ENCODE measurements around the gene PDE6A.
A peak's percentile ranks its signal among the peaks of the same experiment; 100 is the strongest.

The PDE6A gene

DNA sequence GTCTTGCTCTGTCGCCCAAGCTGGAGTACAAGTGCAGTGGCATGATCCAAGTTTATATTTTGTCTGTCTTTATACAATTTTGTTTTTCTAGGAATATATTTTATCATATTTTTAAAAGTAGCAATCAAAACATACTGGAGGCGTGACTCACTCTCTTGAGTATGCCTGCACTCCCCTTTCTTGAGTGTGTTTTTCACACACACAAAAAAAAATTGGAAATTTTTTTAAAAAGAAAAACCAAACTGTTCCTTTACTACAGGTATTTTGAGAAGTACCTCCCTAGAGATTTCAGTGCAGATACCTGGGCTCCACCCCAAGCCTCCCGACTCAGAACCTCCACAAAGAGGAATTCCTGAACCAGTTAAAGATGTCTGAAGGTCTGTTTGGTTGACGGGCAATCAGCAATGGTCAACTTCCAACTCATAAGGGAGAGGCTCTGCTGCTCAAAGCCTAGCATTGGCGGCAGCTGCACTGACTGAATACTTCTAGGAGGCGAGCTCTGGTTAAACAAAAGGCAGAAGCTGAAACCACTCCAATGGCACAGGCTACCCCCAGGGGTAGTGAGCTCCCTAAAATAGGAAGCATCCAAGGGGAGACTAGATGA, 27.4 kb downstream of the PDE6A start:
- peaks cover 29% of the 10 kb centered on the region for H3K4me1 Mint-ChIP-seq
- H3K36me3 Mint-ChIP-seq (ENCODE audit: low read depth) = no peaks in the 10 kb centered on the region
- H3K27ac Mint-ChIP-seq = no peak overlapping the region
- no peak overlapping the region for H3K4me3 Mint-ChIP-seq
- no peak for TF ChIP-seq CTCF (IDR thresholded peaks at IDR 0.05)
- no peak for DNase-seq
- peaks cover 7% of the 10 kb centered on the region for H3K27me3 Mint-ChIP-seq (ENCODE audit: low read depth, poor library complexity)
- no peaks in the 10 kb centered on the region for H3K9me3 Mint-ChIP-seq

- Mint-ChIP-seq H3K27me3 (ENCODE audit: low read depth, poor library complexity) (peaks cover 7% of the 10 kb centered on the region), H3K4me3 (no peak overlapping the region), H3K27ac (no peak overlapping the region), H3K4me1 (peaks cover 29% of the 10 kb centered on the region), H3K36me3 (ENCODE audit: low read depth) (no peaks in the 10 kb centered on the region), H3K9me3 (no peaks in the 10 kb centered on the region)
- DNase-seq = no peak
- TF ChIP-seq CTCF (IDR thresholded peaks at IDR 0.05) = no peak
Measured at GRCh38 chr5:149916334-149917072, 28.1 kb downstream of the PDE6A start.

- H3K4me3 Mint-ChIP-seq = no peak overlapping the region
- H3K36me3 Mint-ChIP-seq (ENCODE audit: low read depth) = no peaks in the 10 kb centered on the region
- no peak for DNase-seq
- no peaks in the 10 kb centered on the region for H3K9me3 Mint-ChIP-seq
- H3K4me1 Mint-ChIP-seq = peaks cover 29% of the 10 kb centered on the region
- peaks cover 14% of the 10 kb centered on the region for H3K27me3 Mint-ChIP-seq (ENCODE audit: low read depth, poor library complexity)
- no peak overlapping the region for H3K27ac Mint-ChIP-seq
- no peak for TF ChIP-seq CTCF (IDR thresholded peaks at IDR 0.05)
Measured at GRCh38 chr5:149915392-149916260, 29.0 kb downstream of the PDE6A start.

- no peak for TF ChIP-seq CTCF (IDR thresholded peaks at IDR 0.05)
- Mint-ChIP-seq H3K27me3 (ENCODE audit: low read depth, poor library complexity) (peaks cover 17% of the 10 kb centered on the region), H3K9me3 (no peaks in the 10 kb centered on the region), H3K27ac (peak overlapping the region; percentile 44), H3K36me3 (ENCODE audit: low read depth) (no peaks in the 10 kb centered on the region), H3K4me1 (peaks cover 29% of the 10 kb centered on the region), H3K4me3 (no peak overlapping the region)
- DNase-seq = no peak
Measured at GRCh38 chr5:149913436-149914419, 30.9 kb downstream of the PDE6A start.

DNA sequence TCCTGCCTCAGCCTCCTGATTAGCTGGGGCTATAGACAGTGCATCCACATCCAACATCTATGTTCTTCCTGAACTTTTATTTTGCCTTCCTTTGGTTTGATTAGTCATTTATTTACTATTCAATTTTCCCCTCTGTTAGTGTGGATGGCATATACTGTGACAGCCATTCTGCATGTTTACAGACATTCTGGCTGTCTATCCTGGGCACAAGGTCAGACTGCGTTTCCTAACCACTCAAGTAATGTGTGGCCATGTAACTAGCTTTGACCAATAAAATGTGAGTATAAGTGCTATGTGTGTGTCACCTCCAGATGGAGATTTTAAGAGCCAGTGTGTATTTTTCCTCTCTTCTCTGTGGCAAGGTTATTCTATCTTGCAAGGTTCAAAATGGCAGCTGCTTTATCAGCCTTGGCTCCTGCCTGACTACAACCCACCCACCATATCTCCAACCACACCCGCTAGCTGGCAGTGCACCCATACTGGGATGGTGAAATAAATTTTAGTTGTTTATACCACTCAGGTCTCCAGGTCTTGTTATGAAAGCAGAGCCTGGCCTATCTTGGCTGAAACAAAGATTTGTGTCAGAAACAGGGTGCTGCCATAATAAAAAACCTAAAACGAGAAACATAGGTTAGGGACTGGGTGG, 32.2 kb downstream of the PDE6A start:
- H3K27ac Mint-ChIP-seq = no peak overlapping the region
- TF ChIP-seq CTCF (IDR thresholded peaks at IDR 0.05) = no peak
- H3K36me3 Mint-ChIP-seq (ENCODE audit: low read depth) = no peaks in the 10 kb centered on the region
- H3K4me1 Mint-ChIP-seq = peaks cover 29% of the 10 kb centered on the region
- H3K9me3 Mint-ChIP-seq = no peaks in the 10 kb centered on the region
- H3K4me3 Mint-ChIP-seq = no peak overlapping the region
- DNase-seq = no peak
- peaks cover 16% of the 10 kb centered on the region for H3K27me3 Mint-ChIP-seq (ENCODE audit: low read depth, poor library complexity)

All from nephron progenitor cell (in vitro differentiated cells).